GM18520 (cell line): ENCODE data around the gene ADM2.

Source experiments
- ATAC-seq: cut with Tn5 transposase; IDR thresholded peaks from one replicate; pipeline ENCODE4 v1.9.1; 2021; ENCODE audit not compliant: unreplicated experiment

Gene ADM2

GRCh38 chr22:50483977-50484853, 2.9 kb downstream of the ADM2 start:
- ATAC-seq: no peak

GRCh38 chr22:50485221-50486131, 4.1 kb downstream of the ADM2 start:
- ATAC-seq: no peak

- ATAC-seq: no peak
Observed at GRCh38 chr22:50486561-50487289, 5.4 kb downstream of the ADM2 start, which contains the start of gene MIOX. MIOX (plus strand) TSS chr22:50486859; CDS start chr22:50486898, 39 bp downstream.

GRCh38 chr22:50487290-50488005, 6.1 kb downstream of the ADM2 start:
- ATAC-seq: no peak

- ATAC-seq: no peak
Observed at GRCh38 chr22:50488006-50488677, 6.8 kb downstream of the ADM2 start.

- ATAC-seq: no peak
Observed at GRCh38 chr22:50488886-50489285, 7.5 kb downstream of the ADM2 start.

GRCh38 chr22:50489363-50490243, 8.3 kb downstream of the ADM2 start:
- no peak for ATAC-seq

GRCh38 chr22:50490531-50491308, 9.4 kb downstream of the ADM2 start:
- no peak for ATAC-seq

- no peak for ATAC-seq
Observed at GRCh38 chr22:50497093-50497492, 15.8 kb downstream of the ADM2 start.

GRCh38 chr22:50498322-50498890, 17.1 kb downstream of the ADM2 start:
- no peak for ATAC-seq

- no peak for ATAC-seq
Observed at GRCh38 chr22:50500452-50500851, 19.1 kb downstream of the ADM2 start.

- no peak for ATAC-seq
Observed at GRCh38 chr22:50502096-50502495, 20.8 kb downstream of the ADM2 start.

GRCh38 chr22:50502628-50503474, 21.5 kb downstream of the ADM2 start:
- no peak for ATAC-seq

GRCh38 chr22:50503475-50504145, 22.3 kb downstream of the ADM2 start:
- ATAC-seq: no peak

GRCh38 chr22:50504369-50505211, 23.2 kb downstream of the ADM2 start:
- no peak for ATAC-seq
